ENCODE measurements around the gene RAB3A.

DNA sequence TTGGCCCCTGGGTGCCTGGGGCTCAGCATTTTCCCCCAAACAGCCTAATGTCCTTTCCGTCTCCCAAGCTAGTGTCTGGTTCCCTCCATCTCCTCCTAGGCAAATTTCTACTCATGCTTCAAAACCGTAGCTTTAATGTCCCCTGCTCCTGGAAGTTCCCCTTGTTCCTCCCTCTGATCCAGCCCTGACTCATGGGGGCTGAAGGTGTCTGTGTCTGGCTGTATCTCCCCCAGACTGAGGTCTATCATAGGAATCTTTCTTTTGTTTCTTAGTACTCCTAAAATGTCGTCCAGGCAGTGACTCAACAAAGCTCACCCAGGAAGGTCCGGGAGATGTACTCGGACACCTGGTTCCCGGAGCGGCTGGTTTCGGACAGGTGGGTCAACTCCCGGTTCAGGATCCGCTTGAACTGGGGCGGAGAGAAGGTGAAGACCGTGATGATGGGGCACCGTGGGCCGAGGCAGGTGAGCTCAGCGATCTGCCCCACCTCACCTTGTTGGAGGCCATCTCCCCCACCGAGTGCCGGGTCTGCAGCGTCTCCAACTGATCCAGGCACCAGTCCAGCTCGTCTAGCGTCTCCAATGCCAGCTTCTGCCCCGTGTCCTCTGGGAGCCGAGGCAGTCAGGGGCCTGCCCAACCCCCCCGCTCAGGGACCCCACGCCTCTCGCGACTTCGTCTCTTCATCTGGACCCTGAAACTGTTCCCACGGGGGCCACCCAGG is 16.2 kb upstream of the RAB3A start:
- no peak for TF ChIP-seq CTCF (conservative IDR thresholded peaks at IDR 0.05 in 1 of 2, IDR thresholded peaks at IDR 0.05 in 1 of 2; ENCODE audit: extremely low read depth in 1 of 2, insufficient read depth in 1 of 2, low read depth in 1 of 2, low read length in 2 of 2)
- no peak for TF ChIP-seq EZH2 (IDR thresholded peaks at IDR 0.05; ENCODE audit: borderline replicate concordance, low read length)
